Measurements from ENCODE around the gene RXFP4. TPM values are rescaled to one million over a fixed set of nuclear protein-coding genes. Genes with fewer than 3 reads are reported as not detected.

The RXFP4 gene
- total and polyA plus RNA-seq, 2 of the 13 experiments (the other 11 are each of a cell fraction or from before 2014, with no cell fraction given): 0.38 to 1.4 TPM

GRCh38 chr1:155938220-155938627, 3.2 kb upstream of the RXFP4 start (continued):
- TF ChIP-seq ZNF891 (CRISPR knock-in tag; IDR thresholded peaks at IDR 0.05) (no peak), EHMT2 (IDR thresholded peaks at IDR 0.05; ENCODE audit: borderline replicate concordance, low read depth, low read length) (no peak), ATM (IDR thresholded peaks at IDR 0.05; ENCODE audit: borderline replicate concordance) (no peak), TFE3 (CRISPR knock-in tag; IDR thresholded peaks at IDR 0.05) (no peak), MED1 (CRISPR knock-in tag; IDR thresholded peaks at IDR 0.05) (peak; percentile 54), CREB3 (CRISPR knock-in tag; IDR thresholded peaks at IDR 0.05) (no peak), ZBTB20 (CRISPR knock-in tag; IDR thresholded peaks at IDR 0.05; ENCODE audit: borderline replicate concordance, low read depth) (no peak), MED13 (CRISPR knock-in tag; IDR thresholded peaks at IDR 0.05) (no peak), ZNF687 (CRISPR knock-in tag; IDR thresholded peaks at IDR 0.05) (no peak), ZNF446 (CRISPR knock-in tag; IDR thresholded peaks at IDR 0.05) (no peak), ZNF264 (CRISPR knock-in tag; IDR thresholded peaks at IDR 0.05) (no peak), MIXL1 (CRISPR knock-in tag; IDR thresholded peaks at IDR 0.05) (peak; percentile 73; the same call in 1 of the 2 replicates), HNF4A (CRISPR knock-in tag; IDR thresholded peaks at IDR 0.05) (no peak), ZNF841 (CRISPR knock-in tag; IDR thresholded peaks at IDR 0.05; ENCODE audit: borderline replicate concordance) (no peak), ZNF503 (CRISPR knock-in tag; IDR thresholded peaks at IDR 0.05) (no peak), RBM39 (IDR thresholded peaks at IDR 0.05; ENCODE audit: low read depth, low read length, poor library complexity, severe bottlenecking) (no peak), ZNF329 (CRISPR knock-in tag; IDR thresholded peaks at IDR 0.05; ENCODE audit: low read depth) (no peak), SMARCC2 (IDR thresholded peaks at IDR 0.05) (no peak), FOXK2 (IDR thresholded peaks at IDR 0.05) (no peak), E2F1 (CRISPR knock-in tag; IDR thresholded peaks at IDR 0.05) (no peak), SP140L (CRISPR knock-in tag; IDR thresholded peaks at IDR 0.05; ENCODE audit: borderline replicate concordance) (no peak), ZNF782 (CRISPR knock-in tag; IDR thresholded peaks at IDR 0.05; ENCODE audit: borderline replicate concordance) (no peak)

All from HepG2 (cell line).